PC-9 (cell line): ENCODE data around the gene KCNIP1. TPM values are rescaled to one million over a fixed set of nuclear protein-coding genes. Genes with fewer than 3 reads are reported as not detected.

ENCODE experiments used
- BruUV-seq: library from RNA; stranded (reverse); fragments of 400-500 nt; replicated peaks from 2 replicates; lab custom pipeline; 2021; lab: Mats Ljungman, UMichigan
- CTCF ChIA-PET: fragments of 300-600 bp; sonication (Branson Sonifier 250); formaldehyde crosslinking; loops from one replicate; lab custom pipeline; 2022; ENCODE audit warnings: antibody characterized with exemption; lab: Charles Lee
- POLR2A ChIA-PET: fragments of 300-600 bp; sonication (Branson Sonifier 250); formaldehyde crosslinking; loops from one replicate; lab custom pipeline; 2022; ENCODE audit warnings: antibody characterized with exemption; ENCODE audit not compliant: unreplicated experiment; lab: Charles Lee
- DNase-seq, 2 experiments: peaks; one replicate each; pipeline versions ENCODE4 v3.0.0 to v3.0.0-alpha.2; 2015 to 2022; ENCODE audit warnings: mixed read lengths in 1 of 2
- H2AFZ ChIP-seq: fragments of 200-600 bp; sonication (generic); 2 replicates; pipeline ENCODE4 v1.8.1; 2017; ENCODE audit warnings: antibody characterized with exemption
- H3F3A ChIP-seq: fragments of 200-600 bp; sonication (generic); 2 replicates; pipeline ENCODE4 v1.8.1; 2017; ENCODE audit warnings: antibody characterized with exemption, mild to moderate bottlenecking, low read depth; ENCODE audit not compliant: insufficient read depth
- H3K27ac ChIP-seq: fragments of 200-600 bp; sonication (generic); 2 replicates; pipeline ENCODE4 v1.6.1; 2016; ENCODE audit warnings: mixed run types
- H3K27me3 ChIP-seq: fragments of 200-600 bp; sonication (generic); 2 replicates; pipeline ENCODE4 v1.6.1; 2016; ENCODE audit warnings: low read depth, mixed run types; ENCODE audit not compliant: insufficient read depth
- H3K36me3 ChIP-seq: fragments of 200-600 bp; sonication (generic); 2 replicates; pipeline ENCODE4 v1.6.1; 2016; ENCODE audit warnings: low read depth, mixed run types
- H3K4me1 ChIP-seq: fragments of 200-600 bp; sonication (generic); replicated peaks from 2 replicates; pipeline ENCODE4 v1.6.1; 2016; ENCODE audit warnings: mixed run types; ENCODE audit not compliant: insufficient read depth
- H3K4me2 ChIP-seq: fragments of 200-600 bp; sonication (generic); 2 replicates; pipeline ENCODE4 v1.6.1; 2017; ENCODE audit warnings: mixed run types
- H3K4me3 ChIP-seq: fragments of 200-600 bp; sonication (generic); 2 replicates; pipeline ENCODE4 v1.6.1; 2016; ENCODE audit warnings: mixed run types
- H3K79me2 ChIP-seq: fragments of 200-600 bp; sonication (generic); 2 replicates; pipeline ENCODE4 v1.6.1; 2017; ENCODE audit warnings: low read depth, mixed run types
- H3K9me2 ChIP-seq: fragments of 200-600 bp; sonication (generic); 2 replicates; pipeline ENCODE4 v1.8.1; 2017; ENCODE audit warnings: mild to moderate bottlenecking; ENCODE audit not compliant: insufficient read depth
- H3K9me3 ChIP-seq: fragments of 200-600 bp; sonication (generic); 2 replicates; pipeline ENCODE4 v1.8.1; 2016; ENCODE audit warnings: low read depth; ENCODE audit not compliant: insufficient read depth
- H4K20me1 ChIP-seq: fragments of 200-600 bp; sonication (generic); 2 replicates; pipeline ENCODE4 v1.8.1; 2017; ENCODE audit not compliant: insufficient read depth
- CTCF ChIP-seq: fragments of 200-600 bp; sonication (generic); conservative IDR thresholded peaks from 2 replicates; pipeline ENCODE4 v1.6.1; 2017; ENCODE audit warnings: mixed run types, antibody characterized with exemption, mild to moderate bottlenecking, moderate library complexity
- EZH2 ChIP-seq: fragments of 200-600 bp; sonication (generic); IDR thresholded peaks from 2 replicates; pipeline ENCODE4 v1.8.0; 2017; ENCODE audit warnings: antibody characterized with exemption, low read depth
- intact Hi-C: fragments of 100-400 bp; cut with micrococcal nuclease; formaldehyde crosslinking; loops from one replicate; pipeline ENCODE4 v1.10.0; 2022; ENCODE audit not compliant: unreplicated experiment
- total RNA-seq: library from RNA; stranded (reverse); gene quantifications from 2 replicates; pipeline ENCODE4 v1.2.3, GENCODE V29; 2021

KCNIP1 gene
- total RNA-seq, 1 experiment from 2014 or later: not detected

- Histone ChIP-seq H3F3A (no peaks in the 10 kb centered on the region), H3K27ac (no peak overlapping the region), H3K4me2 (no peak overlapping the region), H3K36me3 (no peaks in the 10 kb centered on the region), H3K4me3 (no peak overlapping the region), H3K4me1 (0 out of 2 replicates have a peak, but pooled peaks cover 7% of the 10 kb centered on the region), H4K20me1 (no peaks in the 10 kb centered on the region), H3K79me2 (no peaks in the 10 kb centered on the region), H3K9me3 (no peaks in the 10 kb centered on the region), H3K27me3 (no peaks in the 10 kb centered on the region), H2AFZ (no peak overlapping the region), H3K9me2 (no peaks in the 10 kb centered on the region)
- intact Hi-C loops: no loop called here
- no TSS peak for BruUV-seq
- TF ChIP-seq CTCF (no peak), EZH2 (no peak)
- ChIA-PET CTCF (no interaction called here), POLR2A (no interaction called here)
- no peak for DNase-seq
These were observed 28.4 kb upstream of the KCNIP1 start for GRCh38 chr5:170475294-170476000.

GRCh38 chr5:170476704-170477103 lies 27.1 kb upstream of the KCNIP1 start:
- H3K9me3 ChIP-seq: no peaks in the 10 kb centered on the region
- CTCF ChIA-PET: no interaction called here
- no peaks in the 10 kb centered on the region; the same call in 1 of the 2 replicates for H3F3A ChIP-seq
- no peaks in the 10 kb centered on the region for H3K36me3 ChIP-seq
- no peaks in the 10 kb centered on the region for H3K79me2 ChIP-seq
- H3K27me3 ChIP-seq: no peaks in the 10 kb centered on the region
- DNase-seq: no peak
- intact Hi-C loops: no loop called here
- H3K4me3 ChIP-seq: no peak overlapping the region
- H3K4me1 ChIP-seq: 0 out of 2 replicates have a peak, but pooled peaks cover 7% of the 10 kb centered on the region
- H4K20me1 ChIP-seq: no peaks in the 10 kb centered on the region
- TF ChIP-seq CTCF (no peak), EZH2 (no peak)
- H2AFZ ChIP-seq: no peak overlapping the region; the same call in 1 of the 2 replicates
- BruUV-seq: no TSS peak
- no peak overlapping the region for H3K4me2 ChIP-seq
- POLR2A ChIA-PET: no interaction called here
- H3K9me2 ChIP-seq: no peaks in the 10 kb centered on the region
- no peak overlapping the region for H3K27ac ChIP-seq

- Histone ChIP-seq H2AFZ (no peak overlapping the region), H4K20me1 (no peaks in the 10 kb centered on the region), H3K27me3 (no peaks in the 10 kb centered on the region), H3K4me2 (no peak overlapping the region), H3K4me3 (no peak overlapping the region), H3K79me2 (no peaks in the 10 kb centered on the region), H3F3A (no peaks in the 10 kb centered on the region; the same call in 1 of the 2 replicates), H3K27ac (no peak overlapping the region), H3K36me3 (no peaks in the 10 kb centered on the region), H3K9me2 (no peaks in the 10 kb centered on the region), H3K4me1 (0 out of 2 replicates have a peak, but pooled peaks cover 7% of the 10 kb centered on the region), H3K9me3 (no peaks in the 10 kb centered on the region)
- no peak for DNase-seq
- POLR2A ChIA-PET: no interaction called here
- BruUV-seq: no TSS peak
- TF ChIP-seq CTCF (no peak), EZH2 (no peak)
- CTCF ChIA-PET: no interaction called here
- intact Hi-C loops: no loop called here
These were observed 25.9 kb upstream of the KCNIP1 start for GRCh38 chr5:170477906-170478305.
